ENCODE measurements around the gene RSPH1. TPM values are rescaled to one million over a fixed set of nuclear protein-coding genes. Genes with fewer than 3 reads are reported as not detected.

The RSPH1 gene
- total RNA-seq, 1 experiment from 2014 or later: not detected

DNA sequence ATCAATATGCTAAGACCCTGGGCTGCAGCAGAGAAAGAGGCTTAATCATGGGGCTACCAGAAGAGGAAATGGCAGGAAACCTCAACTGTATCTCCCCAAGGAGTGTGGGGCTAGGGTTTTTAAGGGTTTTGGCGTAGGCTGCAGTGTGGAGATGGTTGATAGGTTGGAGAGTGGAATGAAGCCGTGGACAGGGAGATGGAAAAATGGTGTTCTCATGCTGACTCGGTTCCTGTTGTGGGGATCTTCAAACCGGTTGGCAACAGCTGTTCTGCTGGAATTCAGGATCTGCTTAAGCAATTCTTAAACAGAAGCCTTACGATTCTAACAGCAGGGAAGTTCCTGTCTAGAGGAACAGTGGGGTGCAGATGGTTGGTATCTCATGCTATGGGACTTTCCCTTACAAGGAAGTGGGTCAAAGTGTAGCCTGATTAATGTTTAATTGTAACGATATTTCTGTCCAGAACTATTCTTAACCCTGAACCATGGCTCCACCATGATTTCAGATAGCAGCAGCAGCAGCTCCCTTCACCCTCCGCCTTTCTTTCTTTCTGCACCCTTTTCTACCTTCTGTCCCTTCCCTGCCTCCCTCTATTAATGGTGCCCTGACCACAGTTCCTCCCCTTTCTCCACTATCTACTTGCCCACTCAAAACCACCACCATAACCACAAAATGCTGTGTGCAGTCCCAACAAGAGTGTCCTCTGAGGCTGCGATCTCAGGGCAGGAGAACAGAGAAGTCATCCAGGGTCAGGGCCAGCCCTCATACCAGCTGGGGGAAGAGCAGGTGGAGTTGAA is 30.8 kb downstream of the RSPH1 start:
- no peaks in the 10 kb centered on the region for H3K36me3 ChIP-seq (replicated peaks; ENCODE audit: control insufficient read depth, insufficient read depth, low read length)
- no peak for DNase-seq
- H3K4me3 ChIP-seq (ENCODE audit: insufficient read depth, low read depth, low read length): no peak overlapping the region
- H3K27me3 ChIP-seq (ENCODE audit: control insufficient read depth, insufficient read depth, low read length): no peaks in the 10 kb centered on the region

DNA sequence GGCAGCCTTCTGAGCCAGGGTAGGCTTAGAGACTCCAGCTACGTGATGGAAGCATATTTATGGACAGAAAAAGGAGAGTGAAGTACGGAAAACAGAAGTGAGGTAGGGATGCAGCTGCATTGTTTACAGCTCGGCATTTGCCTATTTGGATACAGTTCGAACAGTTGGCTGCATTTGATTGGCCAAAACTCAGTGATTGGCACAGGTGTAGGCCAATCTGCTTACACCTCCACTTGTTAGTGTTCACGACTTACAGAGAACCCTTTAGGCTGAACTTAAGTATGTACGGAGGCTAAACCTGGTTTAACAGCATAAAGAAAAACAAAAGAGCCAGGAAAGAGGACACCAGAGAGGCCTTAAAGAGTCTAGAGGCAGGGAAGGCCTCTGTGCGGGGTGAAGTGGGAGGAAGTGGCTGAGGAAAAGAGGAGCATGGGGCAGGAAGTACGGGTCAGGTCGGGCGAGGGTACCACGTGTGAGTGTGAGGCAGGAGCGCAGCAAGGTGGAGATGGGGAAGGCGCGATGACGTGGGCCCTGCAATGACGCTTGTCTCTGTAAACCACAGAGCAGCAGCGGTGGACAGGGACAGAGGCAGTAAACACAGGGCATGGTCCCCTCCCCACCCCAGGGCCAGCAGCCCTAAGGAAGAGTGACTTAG is 32.0 kb downstream of the RSPH1 start:
- DNase-seq: peak; percentile 73
- Histone ChIP-seq H3K4me3 (ENCODE audit: insufficient read depth, low read depth, low read length) (no peak overlapping the region), H3K36me3 (replicated peaks; ENCODE audit: control insufficient read depth, insufficient read depth, low read length) (no peaks in the 10 kb centered on the region), H3K27me3 (ENCODE audit: control insufficient read depth, insufficient read depth, low read length) (no peaks in the 10 kb centered on the region)

GRCh38 chr21:42461881-42462877 is 33.8 kb downstream of the RSPH1 start:
- Histone ChIP-seq H3K4me3 (ENCODE audit: insufficient read depth, low read depth, low read length) (no peak overlapping the region), H3K36me3 (replicated peaks; ENCODE audit: control insufficient read depth, insufficient read depth, low read length) (no peaks in the 10 kb centered on the region), H3K27me3 (ENCODE audit: control insufficient read depth, insufficient read depth, low read length) (no peaks in the 10 kb centered on the region)
- DNase-seq: no peak

DNA sequence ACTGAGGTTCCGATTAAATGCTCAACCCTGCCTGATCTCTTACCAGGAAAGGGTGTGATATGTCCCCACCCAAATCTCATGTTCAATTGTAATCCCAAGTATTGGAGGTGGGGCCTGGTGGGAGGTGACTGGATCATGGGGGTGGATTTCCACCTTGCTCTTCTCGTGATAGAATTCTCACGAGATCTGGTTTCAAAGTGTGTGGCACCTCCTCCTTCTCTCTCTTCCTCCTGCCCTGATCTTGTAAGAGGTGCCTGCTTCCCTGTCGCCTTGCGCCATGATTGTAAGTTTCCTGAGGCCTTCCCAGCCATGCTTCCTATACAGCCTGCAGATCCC is 34.9 kb downstream of the RSPH1 start:
- no peaks in the 10 kb centered on the region for H3K36me3 ChIP-seq (replicated peaks; ENCODE audit: control insufficient read depth, insufficient read depth, low read length)
- DNase-seq: no peak
- no peak overlapping the region for H3K4me3 ChIP-seq (ENCODE audit: insufficient read depth, low read depth, low read length)
- no peaks in the 10 kb centered on the region for H3K27me3 ChIP-seq (ENCODE audit: control insufficient read depth, insufficient read depth, low read length)

- Histone ChIP-seq H3K27me3 (ENCODE audit: control insufficient read depth, insufficient read depth, low read length) (no peaks in the 10 kb centered on the region), H3K36me3 (replicated peaks; ENCODE audit: control insufficient read depth, insufficient read depth, low read length) (no peaks in the 10 kb centered on the region), H3K4me3 (ENCODE audit: insufficient read depth, low read depth, low read length) (no peak overlapping the region)
- no peak for DNase-seq
Observed at GRCh38 chr21:42460391-42461184, 35.4 kb downstream of the RSPH1 start.

- DNase-seq: no peak
- Histone ChIP-seq H3K36me3 (replicated peaks; ENCODE audit: control insufficient read depth, insufficient read depth, low read length) (no peaks in the 10 kb centered on the region), H3K27me3 (ENCODE audit: control insufficient read depth, insufficient read depth, low read length) (no peaks in the 10 kb centered on the region), H3K4me3 (ENCODE audit: insufficient read depth, low read depth, low read length) (no peak overlapping the region)
Observed at GRCh38 chr21:42459546-42460215, 36.3 kb downstream of the RSPH1 start.

- Histone ChIP-seq H3K27me3 (ENCODE audit: control insufficient read depth, insufficient read depth, low read length) (no peaks in the 10 kb centered on the region), H3K4me3 (ENCODE audit: insufficient read depth, low read depth, low read length) (no peak overlapping the region)
Observed at GRCh38 chr21:42459082-42459460, 37.0 kb downstream of the RSPH1 start.

DNA sequence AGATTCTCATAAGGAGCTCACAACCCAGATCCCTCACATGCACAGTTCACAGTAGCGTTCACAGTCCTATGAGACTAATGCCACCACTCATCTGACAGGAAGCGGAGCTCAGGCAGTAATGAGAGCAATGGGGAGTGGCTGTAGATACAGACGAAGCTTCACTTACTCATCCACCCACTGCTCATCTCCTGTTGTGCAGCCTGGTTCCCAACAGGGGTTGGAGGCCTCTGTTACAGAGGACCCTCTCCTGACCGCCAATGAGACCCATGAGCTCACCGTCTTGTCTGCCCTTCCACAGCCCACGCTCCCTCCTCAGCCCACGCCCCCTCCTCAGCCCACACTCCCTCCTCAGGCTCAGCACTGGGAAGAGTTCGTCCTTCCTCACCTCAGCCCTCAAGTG is 39.6 kb downstream of the RSPH1 start:
- no peak overlapping the region for H3K4me3 ChIP-seq (ENCODE audit: insufficient read depth, low read depth, low read length)
- H3K27me3 ChIP-seq (ENCODE audit: control insufficient read depth, insufficient read depth, low read length): no peaks in the 10 kb centered on the region
- DNase-seq: no peak
- no peaks in the 10 kb centered on the region for H3K36me3 ChIP-seq (replicated peaks; ENCODE audit: control insufficient read depth, insufficient read depth, low read length)

More at GRCh38 chr21:42459082-42459460, 37.0 kb downstream of the RSPH1 start:
- H3K36me3 ChIP-seq (replicated peaks; ENCODE audit: control insufficient read depth, insufficient read depth, low read length): no peaks in the 10 kb centered on the region
- DNase-seq: no peak

DNA sequence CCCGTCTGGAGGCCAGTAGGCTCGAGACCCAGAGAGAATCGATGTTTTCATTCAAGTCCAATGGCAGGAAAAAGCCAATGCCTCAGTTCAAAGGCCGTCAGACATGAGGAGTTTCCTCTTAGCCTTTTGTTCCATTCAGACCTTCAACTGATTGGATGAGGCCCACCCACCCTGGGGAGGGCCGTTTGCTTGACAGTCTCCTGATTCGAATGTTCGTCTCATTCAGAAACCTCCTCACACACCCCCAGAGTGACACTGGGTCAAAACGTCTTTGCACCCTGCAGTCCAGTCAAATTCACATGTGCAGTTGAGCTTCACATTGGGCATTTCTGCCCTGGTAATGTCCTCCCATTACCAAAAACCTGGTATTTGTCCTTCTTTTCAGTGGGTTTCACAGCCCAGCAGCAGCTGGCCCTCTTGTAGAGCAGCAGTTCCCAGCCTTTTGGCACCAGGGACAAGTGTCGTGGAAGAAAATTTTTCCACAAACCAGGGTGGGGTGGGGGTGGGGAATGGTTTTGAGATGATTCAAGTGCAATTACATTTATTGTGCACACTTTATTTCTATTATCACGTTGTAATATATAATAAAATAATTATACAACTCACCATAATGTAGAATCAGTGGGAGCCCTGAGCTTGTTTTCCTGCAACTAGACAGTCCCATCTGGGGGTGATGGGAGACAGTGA is 40.1 kb downstream of the RSPH1 start:
- no peaks in the 10 kb centered on the region for H3K27me3 ChIP-seq (ENCODE audit: control insufficient read depth, insufficient read depth, low read length)
- no peak for DNase-seq
- no peaks in the 10 kb centered on the region for H3K36me3 ChIP-seq (replicated peaks; ENCODE audit: control insufficient read depth, insufficient read depth, low read length)
- H3K4me3 ChIP-seq (ENCODE audit: insufficient read depth, low read depth, low read length): no peak overlapping the region

DNA sequence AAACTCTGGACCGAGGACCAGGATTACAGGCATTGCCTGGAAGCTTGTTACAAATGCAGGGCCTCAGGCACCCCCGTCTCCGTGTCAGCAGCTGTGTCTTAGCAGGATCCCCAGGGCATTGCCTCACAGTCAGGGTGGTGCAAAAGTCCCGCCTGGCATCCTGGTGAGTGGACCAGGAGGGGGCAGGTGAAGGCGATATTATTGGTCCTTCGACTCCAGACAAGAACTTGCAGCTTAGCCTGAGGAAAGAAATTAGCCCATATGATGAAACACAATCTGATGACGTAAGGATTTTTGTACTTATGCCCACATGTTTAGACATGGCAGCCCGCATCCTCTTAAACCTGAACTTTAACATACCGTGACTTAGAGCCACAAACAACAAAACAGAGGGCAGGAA is 40.8 kb downstream of the RSPH1 start:
- H3K36me3 ChIP-seq (replicated peaks; ENCODE audit: control insufficient read depth, insufficient read depth, low read length): no peaks in the 10 kb centered on the region
- H3K27me3 ChIP-seq (ENCODE audit: control insufficient read depth, insufficient read depth, low read length): no peaks in the 10 kb centered on the region
- H3K4me3 ChIP-seq (ENCODE audit: insufficient read depth, low read depth, low read length): no peak overlapping the region
- no peak for DNase-seq

DNA sequence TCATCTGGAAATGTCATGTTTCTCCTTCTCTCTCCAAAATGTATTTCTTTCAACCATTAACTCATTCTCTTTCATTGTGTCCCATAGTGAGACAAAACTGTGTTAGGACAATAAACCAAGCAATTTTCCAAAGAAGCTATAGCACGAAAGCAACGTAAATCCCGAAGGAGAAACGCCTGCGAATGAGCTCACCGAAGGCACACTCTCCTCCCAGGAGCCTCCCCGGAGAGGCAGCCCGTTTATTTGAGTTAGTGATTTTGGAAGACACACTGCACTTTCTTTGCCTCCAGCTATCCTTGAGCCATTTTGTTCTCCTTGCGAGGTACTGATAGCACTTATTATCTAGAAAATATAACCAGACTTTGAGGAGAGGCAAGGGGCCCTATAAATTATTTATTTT is 41.2 kb downstream of the RSPH1 start:
- DNase-seq: no peak
- Histone ChIP-seq H3K4me3 (ENCODE audit: insufficient read depth, low read depth, low read length) (no peak overlapping the region), H3K27me3 (ENCODE audit: control insufficient read depth, insufficient read depth, low read length) (no peaks in the 10 kb centered on the region), H3K36me3 (replicated peaks; ENCODE audit: control insufficient read depth, insufficient read depth, low read length) (no peaks in the 10 kb centered on the region)

- no peak overlapping the region for H3K4me3 ChIP-seq (ENCODE audit: insufficient read depth, low read depth, low read length)
- H3K27me3 ChIP-seq (ENCODE audit: control insufficient read depth, insufficient read depth, low read length): no peaks in the 10 kb centered on the region
- DNase-seq: no peak
- H3K36me3 ChIP-seq (replicated peaks; ENCODE audit: control insufficient read depth, insufficient read depth, low read length): no peaks in the 10 kb centered on the region
Observed at GRCh38 chr21:42453986-42454570, 41.9 kb downstream of the RSPH1 start.
